CD4-positive, alpha-beta memory T cell (primary cell): ENCODE measurements around the gene NR3C2. TPM values are rescaled to one million over a fixed set of nuclear protein-coding genes. Genes with fewer than 3 reads are reported as not detected.
A peak's percentile ranks its signal among the peaks of the same experiment; 100 is the strongest.
"Not testable (repeated sequence)": the region's sequence is repeated elsewhere in the genome, so short reads cannot be mapped to it uniquely, and the experiment has no call there.

Experiments used
- CTCF ChIA-PET: fragments of 350-600 bp; sonication (Branson Sonifier 250); formaldehyde crosslinking; loops from one replicate; lab custom pipeline; 2021; ENCODE audit warnings: inconsistent platforms; ENCODE audit not compliant: partially characterized antibody; lab: Charles Lee
- POLR2A ChIA-PET: fragments of 350-600 bp; sonication (Branson Sonifier 250); formaldehyde crosslinking; loops from one replicate; lab custom pipeline; 2021; ENCODE audit not compliant: partially characterized antibody; lab: Charles Lee
- DNase-seq, 5 donors: peaks; one replicate each; pipeline versions ENCODE4 v3.0.0 to v3.0.0-alpha.2; 2020 to 2022; ENCODE audit warnings: mixed read lengths in 1 of 5
- H3K27ac ChIP-seq: one replicate; pipeline ENCODE4 v1.7.0; 2013; ENCODE audit warnings: low read depth, low read length
- H3K27me3 ChIP-seq: 2 replicates; pipeline ENCODE4 v1.7.0; 2013; ENCODE audit warnings: mild to moderate bottlenecking, low read length, moderate library complexity; ENCODE audit not compliant: insufficient read depth
- H3K36me3 ChIP-seq: 2 replicates; pipeline ENCODE4 v1.7.0; 2013; ENCODE audit warnings: mild to moderate bottlenecking, low read length, moderate library complexity; ENCODE audit not compliant: insufficient read depth
- H3K4me1 ChIP-seq: 2 replicates; pipeline ENCODE4 v1.7.0; 2013; ENCODE audit warnings: mild to moderate bottlenecking, low read length, moderate library complexity; ENCODE audit not compliant: insufficient read depth
- H3K4me3 ChIP-seq, 2 donors: one replicate each; pipeline ENCODE4 v1.7.0; 2013; ENCODE audit warnings: low read length in 2 of 2, mild to moderate bottlenecking in 1 of 2
- H3K9me3 ChIP-seq, 2 donors: one replicate each; pipeline ENCODE4 v1.7.0; 2013; ENCODE audit warnings: low read length in 2 of 2, control low read depth in 1 of 2; ENCODE audit not compliant: control insufficient read depth in 1 of 2
- H3K27ac Mint-ChIP-seq, 7 donors: one replicate each; pipeline ENCODE4 v1.8.0; 2020 to 2021; ENCODE audit warnings: mixed read lengths in 7 of 7, mild to moderate bottlenecking in 6 of 7, inconsistent platforms in 3 of 7, moderate library complexity in 3 of 7
- H3K27me3 Mint-ChIP-seq, 2 donors: one replicate each; pipeline ENCODE4 v1.8.0; 2020 to 2021; ENCODE audit warnings: mixed read lengths in 2 of 2
- H3K36me3 Mint-ChIP-seq, 2 donors: one replicate each; pipeline ENCODE4 v1.8.0; 2020 to 2021; ENCODE audit warnings: mixed read lengths in 2 of 2, inconsistent platforms in 1 of 2, mild to moderate bottlenecking in 1 of 2
- H3K4me1 Mint-ChIP-seq, 4 donors: one replicate each; pipeline ENCODE4 v1.8.0; 2020 to 2021; ENCODE audit warnings: mixed read lengths in 4 of 4, mild to moderate bottlenecking in 1 of 4
- H3K4me3 Mint-ChIP-seq, 8 donors: one replicate each; pipeline ENCODE4 v1.8.0; 2020 to 2021; ENCODE audit warnings: mixed read lengths in 8 of 8, mild to moderate bottlenecking in 7 of 8, moderate library complexity in 6 of 8, inconsistent platforms in 3 of 8
- H3K9me3 Mint-ChIP-seq, 8 donors: one replicate each; pipeline ENCODE4 v1.8.0; 2020 to 2021; ENCODE audit warnings: mixed read lengths in 8 of 8, mild to moderate bottlenecking in 5 of 8, inconsistent platforms in 3 of 8, moderate library complexity in 1 of 8
- intact Hi-C: fragments of 100-400 bp; cut with micrococcal nuclease; formaldehyde crosslinking; loops from one replicate; pipeline ENCODE4 v1.15.1; 2023
- polyA plus RNA-seq, 2 donors: library from polyadenylated mRNA; unstranded; fragments of 300-500 nt; fragmentation: Illumina TruSeq; gene quantifications; one replicate each; pipeline ENCODE4 v1.2.3, GENCODE V29; 2021
- total RNA-seq, 2 experiments: library from RNA; stranded (reverse); gene quantifications; one replicate each; pipeline ENCODE4 v1.2.3, GENCODE V29; 2021

NR3C2 gene
- total and polyA plus RNA-seq, 4 experiments from 2014 or later: 4.9 to 50.9 (median 26.8) TPM

GRCh38 chr4:148203056-148203898, 238.9 kb downstream of the NR3C2 start:
- H3K4me1 Mint-ChIP-seq: peaks cover under 1 to 14% (median 9%) of the 10 kb centered on the region in 4 donors
- peaks cover 0 to 5% of the 10 kb centered on the region in 2 donors for H3K36me3 Mint-ChIP-seq
- DNase-seq: no peak
- H3K27ac Mint-ChIP-seq: no peak overlapping the region
- Histone ChIP-seq H3K4me3 (no peak overlapping the region), H3K36me3 (no peaks in the 10 kb centered on the region), H3K4me1 (no peaks in the 10 kb centered on the region), H3K27me3 (no peaks in the 10 kb centered on the region), H3K9me3 (no peaks in the 10 kb centered on the region), H3K27ac (no peak overlapping the region)
- H3K27me3 Mint-ChIP-seq: no peaks in the 10 kb centered on the region
- ChIA-PET POLR2A (no interaction called here), CTCF (no interaction called here)
- H3K9me3 Mint-ChIP-seq: no peaks in the 10 kb centered on the region
- intact Hi-C loops: no loop called here
- no peak overlapping the region for H3K4me3 Mint-ChIP-seq

DNA sequence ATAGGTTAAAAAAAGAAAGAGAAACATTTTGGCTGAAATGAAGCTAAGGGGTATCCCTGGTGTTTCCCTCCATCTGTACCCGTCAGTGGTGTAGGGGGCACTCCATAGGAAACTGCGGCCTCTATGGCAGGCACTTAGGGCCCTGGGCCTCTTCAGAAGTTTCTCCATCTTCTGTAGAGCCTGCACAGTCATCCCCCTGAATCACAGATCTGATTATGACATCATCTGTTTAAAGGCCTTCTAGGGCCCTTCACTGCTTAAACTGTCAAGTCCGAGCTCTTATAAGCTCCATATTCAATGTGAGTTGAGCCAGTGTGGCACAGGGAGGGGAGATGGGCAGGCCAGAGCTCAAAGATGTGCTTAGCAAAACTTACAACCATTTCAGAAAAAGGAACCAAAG, 241.3 kb downstream of the NR3C2 start:
- Mint-ChIP-seq H3K27ac (no peak overlapping the region), H3K27me3 (no peaks in the 10 kb centered on the region), H3K36me3 (peaks cover 0 to 7% of the 10 kb centered on the region in 2 donors), H3K4me1 (peaks cover 0 to 15% (median 6%) of the 10 kb centered on the region in 4 donors), H3K9me3 (no peaks in the 10 kb centered on the region), H3K4me3 (no peak overlapping the region)
- no peaks in the 10 kb centered on the region for H3K27me3 ChIP-seq
- intact Hi-C loops: no loop called here
- ChIA-PET CTCF (no interaction called here), POLR2A (no interaction called here)
- no peak overlapping the region for H3K4me3 ChIP-seq
- H3K36me3 ChIP-seq: no peaks in the 10 kb centered on the region
- no peak overlapping the region for H3K27ac ChIP-seq
- H3K4me1 ChIP-seq: no peaks in the 10 kb centered on the region
- no peak for DNase-seq
- H3K9me3 ChIP-seq: no peaks in the 10 kb centered on the region

DNA sequence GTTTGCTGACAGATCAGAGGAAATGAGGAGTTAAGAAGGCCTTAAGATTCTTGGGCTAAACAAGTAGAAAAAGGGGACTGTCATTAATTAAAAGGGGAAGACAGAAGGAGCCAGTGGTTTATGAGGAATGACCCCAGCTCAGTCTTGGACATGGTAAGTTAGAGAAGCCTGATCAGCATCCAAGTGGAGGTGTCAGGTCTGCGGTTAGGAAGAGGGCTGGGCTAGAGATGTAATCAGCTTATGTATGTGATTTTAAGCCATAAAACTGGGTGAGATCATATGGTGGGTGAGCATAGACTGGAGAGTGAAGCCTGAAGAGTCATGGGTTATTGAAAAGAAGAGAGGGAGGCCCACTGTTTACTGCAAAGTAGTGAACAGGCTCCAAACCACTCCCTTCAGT, 246.1 kb downstream of the NR3C2 start:
- Mint-ChIP-seq H3K36me3 (peaks cover 27 to 42% of the 10 kb centered on the region in 2 donors), H3K9me3 (no peaks in the 10 kb centered on the region), H3K27me3 (no peaks in the 10 kb centered on the region), H3K27ac (no peak overlapping the region), H3K4me1 (peaks cover 0 to 9% (median under 1%) of the 10 kb centered on the region in 4 donors), H3K4me3 (no peak overlapping the region)
- Histone ChIP-seq H3K4me1 (no peaks in the 10 kb centered on the region), H3K4me3 (no peak overlapping the region), H3K36me3 (no peaks in the 10 kb centered on the region), H3K27ac (no peak overlapping the region), H3K27me3 (no peaks in the 10 kb centered on the region), H3K9me3 (no peaks in the 10 kb centered on the region)
- CTCF ChIA-PET: no interaction called here
- no peak for DNase-seq
- POLR2A ChIA-PET: no interaction called here
- intact Hi-C loops: no loop called here

DNA sequence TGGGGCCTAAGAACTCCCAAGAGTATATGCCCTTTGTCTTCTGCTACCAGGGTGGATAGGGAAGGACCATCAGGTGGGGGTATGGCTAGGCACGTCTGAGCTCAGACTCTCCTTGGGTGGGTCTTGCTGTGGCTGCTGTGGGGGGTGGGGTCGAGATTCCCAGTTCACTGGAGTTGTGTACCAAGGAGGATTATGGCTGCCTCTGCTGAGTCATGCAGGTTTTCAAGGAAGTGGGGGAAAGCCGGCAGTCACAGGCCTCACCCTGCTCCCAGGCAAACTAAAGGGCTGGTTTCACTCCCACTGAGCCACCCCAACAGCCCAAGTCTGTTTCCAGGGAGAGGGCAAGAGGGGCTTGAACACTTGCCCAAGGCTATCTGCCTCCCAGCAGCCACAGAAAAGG, 249.7 kb downstream of the NR3C2 start:
- no peaks in the 10 kb centered on the region for H3K36me3 ChIP-seq
- no peak for DNase-seq
- H3K27ac ChIP-seq: no peak overlapping the region
- no peaks in the 10 kb centered on the region for H3K27me3 ChIP-seq
- H3K9me3 ChIP-seq: no peaks in the 10 kb centered on the region
- peak overlapping the region in 1 of 7 donors; percentile 23 for H3K27ac Mint-ChIP-seq
- peaks cover 43 to 59% of the 10 kb centered on the region in 2 donors for H3K36me3 Mint-ChIP-seq
- intact Hi-C loops: no loop called here
- H3K4me1 Mint-ChIP-seq: peaks cover 0 to 11% (median 3%) of the 10 kb centered on the region in 4 donors
- no peaks in the 10 kb centered on the region for H3K27me3 Mint-ChIP-seq
- H3K4me3 Mint-ChIP-seq: no peak overlapping the region
- peaks cover 0 to 4% (median 0%) of the 10 kb centered on the region in 8 donors for H3K9me3 Mint-ChIP-seq
- no peak overlapping the region for H3K4me3 ChIP-seq
- no peaks in the 10 kb centered on the region for H3K4me1 ChIP-seq
- ChIA-PET POLR2A (no interaction called here), CTCF (no interaction called here)

DNA sequence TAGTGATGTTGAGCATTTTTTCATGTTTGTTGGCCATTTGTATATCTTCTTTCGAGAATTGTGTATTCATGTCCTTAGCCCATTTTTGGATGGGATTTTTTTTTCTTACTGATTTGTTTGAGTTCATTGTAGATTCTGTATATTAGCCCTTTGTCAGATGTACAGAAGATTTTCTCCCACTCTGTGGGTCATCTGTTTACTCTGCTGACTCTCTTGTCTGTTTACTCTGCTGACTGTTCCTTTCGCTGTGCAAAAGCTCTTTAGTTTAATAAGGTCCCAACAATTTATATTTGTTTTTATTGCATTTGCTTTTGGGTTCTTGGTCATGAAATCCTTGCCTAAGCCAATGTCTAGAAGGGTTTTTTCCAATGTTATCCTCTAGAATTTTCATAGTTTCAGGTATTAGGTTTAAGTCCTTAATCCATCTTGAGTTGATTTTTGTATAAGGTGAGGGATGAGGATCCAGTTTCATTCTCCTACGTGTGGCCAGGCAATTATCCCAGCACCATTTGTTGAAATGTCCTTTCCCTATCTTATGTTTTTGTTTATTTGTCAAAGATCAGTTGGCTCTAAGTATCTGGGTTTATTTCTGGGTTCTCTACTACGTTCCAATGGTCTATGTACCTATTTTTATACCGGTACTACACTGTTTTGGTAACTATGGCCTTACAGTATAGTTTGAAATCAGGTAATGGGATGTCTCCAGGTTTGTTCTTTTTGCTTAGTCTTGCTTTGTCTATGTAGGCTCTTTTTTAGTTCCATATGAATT, 254.6 kb downstream of the NR3C2 start:
- H3K4me3 Mint-ChIP-seq, H3K4me1 ChIP-seq, H3K9me3 Mint-ChIP-seq, H3K27me3 ChIP-seq, H3K27me3 Mint-ChIP-seq, CTCF ChIA-PET, H3K27ac ChIP-seq, H3K36me3 ChIP-seq, POLR2A ChIA-PET, DNase-seq, H3K9me3 ChIP-seq, intact Hi-C loops, H3K4me3 ChIP-seq: not testable (repeated sequence)
- peaks cover 44 to 58% of the 10 kb centered on the region in 2 donors for H3K36me3 Mint-ChIP-seq
- peak overlapping the region in 3 of 7 donors; percentile 9 to 13 (median 9) for H3K27ac Mint-ChIP-seq
- H3K4me1 Mint-ChIP-seq: peaks cover 1 to 15% (median 5%) of the 10 kb centered on the region in 4 donors

DNA sequence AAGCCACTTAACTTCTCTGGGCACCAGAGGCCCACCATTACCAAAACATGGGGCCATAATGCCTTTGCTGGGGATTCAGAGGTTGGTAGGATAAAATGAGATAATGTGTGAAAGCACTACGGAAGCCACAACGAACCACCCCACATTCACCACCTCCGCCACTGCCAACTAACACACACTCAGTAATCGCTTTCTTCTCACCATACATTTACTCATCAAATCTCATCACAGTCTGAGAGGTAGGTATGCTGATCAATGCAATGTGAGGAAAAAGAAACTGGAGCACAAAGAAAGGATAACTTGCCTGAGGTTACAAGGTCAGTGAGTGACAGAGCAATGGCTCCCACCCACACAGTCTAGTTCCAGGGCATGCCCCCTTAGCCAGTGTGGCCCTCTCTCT, 257.3 kb downstream of the NR3C2 start:
- Mint-ChIP-seq H3K27me3 (no peaks in the 10 kb centered on the region), H3K9me3 (peaks cover 0 to 8% (median 1%) of the 10 kb centered on the region in 8 donors), H3K27ac (peak overlapping the region in 2 of 7 donors; percentile 8 to 59), H3K36me3 (peaks cover 27 to 35% of the 10 kb centered on the region in 2 donors), H3K4me1 (peaks cover 15 to 22% (median 19%) of the 10 kb centered on the region in 4 donors), H3K4me3 (no peak overlapping the region)
- Histone ChIP-seq H3K4me3 (no peak overlapping the region), H3K4me1 (no peaks in the 10 kb centered on the region), H3K36me3 (no peaks in the 10 kb centered on the region), H3K27ac (no peak overlapping the region), H3K27me3 (no peaks in the 10 kb centered on the region), H3K9me3 (no peaks in the 10 kb centered on the region)
- CTCF ChIA-PET: no interaction called here
- intact Hi-C loops: no loop called here
- no peak for DNase-seq
- POLR2A ChIA-PET: no interaction called here

GRCh38 chr4:148182230-148182911, 259.8 kb downstream of the NR3C2 start:
- DNase-seq: no peak
- H3K27me3 ChIP-seq: no peaks in the 10 kb centered on the region
- ChIA-PET POLR2A (no interaction called here), CTCF (interaction anchor here (1.6 kb wide), 1 partner anchor 9 kb away, joined by 4 read pairs; no protein-coding TSS in a partner anchor)
- H3K36me3 Mint-ChIP-seq: peaks cover 14 to 21% of the 10 kb centered on the region in 2 donors
- H3K36me3 ChIP-seq: no peaks in the 10 kb centered on the region
- intact Hi-C loops: no loop called here
- H3K9me3 ChIP-seq: no peaks in the 10 kb centered on the region
- H3K4me1 ChIP-seq: no peaks in the 10 kb centered on the region
- H3K4me1 Mint-ChIP-seq: peaks cover 17 to 27% (median 20%) of the 10 kb centered on the region in 4 donors
- H3K27me3 Mint-ChIP-seq: no peaks in the 10 kb centered on the region
- H3K9me3 Mint-ChIP-seq: peaks cover 0 to 4% (median 1%) of the 10 kb centered on the region in 8 donors
- no peak overlapping the region for H3K4me3 Mint-ChIP-seq
- no peak overlapping the region for H3K27ac Mint-ChIP-seq
- no peak overlapping the region for H3K27ac ChIP-seq
- no peak overlapping the region for H3K4me3 ChIP-seq
